SIG-M5 treated with dmso at 0.1 percent for 504 hours (cell line): ENCODE results near the gene NRXN2.
"Not testable (repeated sequence)": the region's sequence is repeated elsewhere in the genome, so short reads cannot be mapped to it uniquely, and the experiment has no call there.

ENCODE experiments used
- DNase-seq: peaks from one replicate; lab custom pipeline; 2025; ENCODE audit not compliant: unreplicated experiment; lab: John Stamatoyannopoulos, UW

Gene NRXN2

GRCh38 chr11:64705501-64705900 is 17.5 kb downstream of the NRXN2 start:
- no peak for DNase-seq

DNA sequence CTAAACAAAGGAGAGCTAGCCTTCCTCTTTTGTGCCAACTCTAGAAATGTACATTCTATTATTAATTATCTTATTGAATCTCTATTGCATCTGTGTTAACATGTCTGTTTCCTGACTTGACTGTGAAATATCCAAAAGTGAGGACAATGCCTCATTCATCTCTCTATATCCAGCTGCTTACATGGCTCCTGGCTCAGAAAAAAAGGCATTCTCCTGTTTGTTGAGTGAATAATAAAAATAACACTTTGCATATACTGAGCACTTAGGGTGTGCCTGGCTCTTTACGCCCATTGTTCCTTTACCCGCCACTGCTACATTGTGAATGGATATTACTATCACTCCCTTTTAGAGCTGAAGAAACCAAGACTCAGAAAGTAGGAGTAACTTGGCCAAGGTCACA is 19.9 kb downstream of the NRXN2 start:
- no peak for DNase-seq

- not testable (repeated sequence) for DNase-seq
Measured at GRCh38 chr11:64701956-64702355, 21.0 kb downstream of the NRXN2 start.

GRCh38 chr11:64698427-64698826 is 24.6 kb downstream of the NRXN2 start:
- DNase-seq = no peak

DNA sequence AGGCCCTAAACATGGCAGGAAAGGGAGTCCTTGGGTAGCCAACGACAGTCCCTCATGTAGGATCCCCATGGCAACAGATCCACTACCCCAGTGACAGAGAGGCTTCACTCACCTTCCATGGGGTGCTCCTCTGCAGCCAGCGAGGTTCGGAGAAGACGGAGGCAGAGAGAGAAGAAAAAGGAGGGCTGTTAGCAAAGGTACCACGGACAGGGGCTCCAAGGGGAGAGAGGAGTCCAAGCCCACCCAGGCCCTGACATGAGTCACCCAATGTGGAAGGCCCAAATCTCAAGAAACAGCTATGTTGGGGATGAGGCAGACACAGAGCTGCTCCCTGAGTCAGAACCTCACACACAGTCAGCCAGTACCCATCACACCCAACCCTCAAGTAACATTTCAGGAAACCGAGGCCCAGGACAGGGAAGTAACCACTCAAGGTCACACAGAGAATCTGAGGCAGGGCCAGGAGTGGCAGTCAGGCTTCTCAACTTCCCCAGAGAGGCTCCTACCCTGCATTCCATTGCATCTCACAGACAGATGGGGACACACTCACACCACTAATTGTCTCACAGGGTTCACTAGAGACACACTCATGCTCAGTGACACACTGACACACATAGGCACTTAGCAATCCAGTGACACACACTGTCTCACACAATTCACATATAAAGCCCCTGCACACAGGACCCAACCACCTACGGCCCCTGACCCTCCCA is 25.2 kb downstream of the NRXN2 start:
- DNase-seq = no peak

- DNase-seq = no peak
Measured at GRCh38 chr11:64696045-64696444, 27.0 kb downstream of the NRXN2 start.

DNA sequence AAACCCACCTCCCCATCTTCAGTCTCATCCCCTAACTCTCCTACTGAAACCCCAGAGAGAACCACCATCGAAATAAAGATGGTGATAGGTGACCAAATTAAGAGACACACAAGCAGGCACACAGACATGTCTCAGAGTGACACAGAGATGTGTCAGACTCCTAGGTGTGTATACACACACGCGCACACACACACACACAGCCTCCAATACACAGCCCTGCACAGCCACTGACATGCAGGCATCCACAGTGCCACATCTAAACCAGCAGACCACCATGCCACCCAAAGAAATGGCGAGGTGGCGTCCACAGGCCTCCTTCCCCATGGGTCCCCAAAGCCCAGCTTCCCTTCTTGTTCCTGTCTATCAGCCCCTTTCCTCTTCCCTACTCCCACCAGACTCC is 27.4 kb downstream of the NRXN2 start:
- no peak for DNase-seq

DNA sequence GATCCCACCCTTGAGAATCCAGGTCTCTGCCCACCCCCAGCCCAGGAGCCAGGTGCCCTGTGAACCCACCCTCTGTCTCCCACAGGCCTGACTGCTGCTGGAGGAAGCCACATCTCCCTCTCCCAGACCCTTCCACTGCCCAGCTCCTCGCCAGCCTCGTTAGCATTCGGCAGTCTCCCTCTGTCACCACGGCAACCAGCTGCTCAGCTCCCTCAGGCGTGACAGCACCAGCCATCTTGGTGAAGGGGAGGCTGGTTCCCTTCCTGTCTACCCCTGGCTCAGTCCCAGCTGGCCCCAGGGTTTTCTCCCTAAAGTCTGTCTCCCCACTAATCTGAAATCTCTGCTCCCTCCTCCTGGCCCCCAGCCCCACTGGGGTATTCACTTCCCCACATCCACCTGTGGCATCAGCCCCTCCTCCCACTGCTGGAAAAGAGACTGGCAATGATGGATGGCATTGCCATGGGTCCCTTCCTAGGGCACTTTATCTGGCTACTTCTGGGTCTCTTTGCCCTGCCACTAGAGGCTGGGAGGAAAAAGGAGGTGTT is 28.1 kb downstream of the NRXN2 start:
- DNase-seq = no peak

DNA sequence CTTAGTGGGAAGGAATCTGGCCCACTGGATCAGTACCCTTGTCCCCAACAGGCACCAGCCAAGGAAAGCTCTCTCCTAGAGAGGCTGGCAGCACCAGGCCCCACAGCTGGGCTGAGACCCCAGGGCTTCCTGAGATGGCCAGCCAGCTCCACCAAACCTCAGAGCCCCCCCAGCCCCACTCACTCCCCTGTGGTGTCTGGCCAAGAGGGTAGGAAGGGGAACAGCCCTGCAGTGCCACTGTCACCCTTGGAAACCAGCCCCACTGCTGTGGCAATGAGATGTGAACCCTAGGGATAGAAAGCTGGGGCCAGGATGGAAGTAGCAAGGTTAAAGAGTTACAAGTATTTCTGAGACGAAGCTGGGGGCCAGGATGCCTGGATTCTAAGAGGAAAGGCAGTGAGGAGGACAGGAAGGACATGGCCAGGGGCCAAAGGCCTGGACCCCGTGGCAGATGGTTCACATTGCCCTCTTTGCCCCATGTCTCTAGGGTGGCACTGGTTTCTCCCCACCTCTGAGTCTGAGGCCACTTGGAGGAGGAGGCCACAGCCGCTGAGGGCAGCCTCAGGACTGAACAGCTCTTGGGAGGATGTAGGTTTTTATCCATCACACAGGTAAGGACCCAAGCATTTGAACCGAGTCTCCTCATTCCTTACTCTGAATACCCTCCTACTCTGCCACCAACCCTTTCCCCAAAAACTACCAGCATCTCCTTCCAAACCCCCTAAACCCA is 28.8 kb downstream of the NRXN2 start:
- no peak for DNase-seq

- no peak for DNase-seq
Measured at GRCh38 chr11:64692764-64693331, 30.1 kb downstream of the NRXN2 start.

- DNase-seq = no peak
Measured at GRCh38 chr11:64691543-64691942, 31.5 kb downstream of the NRXN2 start.

GRCh38 chr11:64690235-64690634 is 32.8 kb downstream of the NRXN2 start:
- DNase-seq = no peak

DNA sequence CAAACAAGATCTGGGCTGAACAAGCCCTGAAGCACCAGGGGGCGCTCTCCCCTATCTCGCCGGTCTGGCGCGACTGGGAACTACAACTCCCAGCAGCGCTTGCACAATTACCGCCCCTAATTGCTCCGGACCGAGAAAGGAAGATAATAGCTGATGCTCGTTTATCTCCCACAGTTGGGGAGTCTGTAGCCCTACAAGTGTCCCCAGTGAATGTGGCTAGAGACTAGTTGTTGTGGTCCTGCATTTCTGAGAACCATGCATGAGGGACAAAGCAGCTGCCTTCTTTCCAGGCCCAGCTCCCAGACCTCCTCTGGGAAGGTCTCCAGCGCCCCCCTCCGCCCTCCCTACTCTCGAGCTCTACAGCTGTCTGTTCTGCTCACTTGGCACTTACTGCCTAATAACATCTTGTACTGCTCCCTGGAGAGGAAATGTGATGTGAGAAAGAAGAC is 34.4 kb downstream of the NRXN2 start:
- DNase-seq = peak; percentile 89

DNA sequence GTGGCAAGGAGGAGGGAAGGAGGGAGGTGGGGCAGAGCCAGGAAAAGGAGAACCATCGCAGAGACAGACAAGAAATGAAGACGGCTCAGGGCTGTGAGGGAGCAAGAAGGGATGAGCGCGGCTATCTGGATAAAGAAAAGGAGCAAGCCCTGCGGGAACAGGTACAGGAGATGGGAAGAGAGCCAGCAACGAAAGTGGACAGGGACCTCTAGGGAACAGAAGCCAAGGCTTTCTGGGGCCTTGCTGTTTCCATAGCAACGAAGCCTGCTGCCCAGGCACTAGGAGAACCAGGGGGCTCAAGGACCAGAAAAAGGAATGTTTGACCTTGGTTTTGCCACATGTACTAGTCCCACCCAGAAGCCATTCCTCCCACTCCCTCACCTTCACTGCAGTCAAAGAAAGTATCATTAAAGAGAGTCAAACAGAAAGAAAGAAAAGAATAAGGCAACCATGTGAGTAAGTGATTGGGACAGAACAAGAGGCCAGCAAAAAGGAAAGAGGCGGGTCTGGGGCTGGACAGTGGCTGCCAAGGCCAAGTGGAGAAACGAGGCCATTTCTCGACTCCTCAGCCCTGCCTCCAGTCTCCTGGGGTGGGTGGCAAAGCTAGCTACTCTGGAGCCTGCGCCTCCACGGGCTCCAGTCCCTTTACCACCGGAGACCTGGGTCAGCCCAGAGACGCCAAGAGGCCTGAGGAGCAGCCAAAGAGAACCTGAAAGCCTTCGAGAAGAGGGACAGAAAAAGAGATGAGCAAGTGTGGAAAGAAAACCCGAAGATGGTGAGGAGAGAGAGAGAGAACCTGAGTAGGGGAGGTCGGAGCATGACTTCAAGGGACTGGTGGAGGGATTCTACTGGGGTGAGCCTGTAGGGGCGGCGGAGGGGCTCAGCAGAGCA is 35.1 kb downstream of the NRXN2 start:
- no peak for DNase-seq

DNA sequence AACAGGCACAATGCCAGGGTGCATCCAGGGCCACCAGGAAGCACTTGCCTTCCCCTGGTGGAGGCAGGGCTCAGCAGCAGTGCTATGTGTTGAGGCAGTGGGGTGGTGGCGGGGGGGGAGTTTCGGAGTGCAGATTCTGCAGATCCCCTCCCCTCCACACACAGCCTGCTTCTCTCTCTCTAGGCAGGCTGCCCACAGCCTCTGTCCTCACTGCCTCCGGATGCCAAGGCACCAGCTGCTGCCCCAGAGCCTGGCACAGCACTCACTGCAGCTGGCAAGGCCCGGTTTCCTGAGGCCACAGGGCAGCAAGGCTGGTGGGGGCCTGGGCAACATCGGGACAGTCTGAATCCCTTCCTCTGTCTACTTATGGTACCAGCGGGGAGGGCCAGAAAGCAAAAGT is 35.8 kb downstream of the NRXN2 start:
- DNase-seq = no peak

DNA sequence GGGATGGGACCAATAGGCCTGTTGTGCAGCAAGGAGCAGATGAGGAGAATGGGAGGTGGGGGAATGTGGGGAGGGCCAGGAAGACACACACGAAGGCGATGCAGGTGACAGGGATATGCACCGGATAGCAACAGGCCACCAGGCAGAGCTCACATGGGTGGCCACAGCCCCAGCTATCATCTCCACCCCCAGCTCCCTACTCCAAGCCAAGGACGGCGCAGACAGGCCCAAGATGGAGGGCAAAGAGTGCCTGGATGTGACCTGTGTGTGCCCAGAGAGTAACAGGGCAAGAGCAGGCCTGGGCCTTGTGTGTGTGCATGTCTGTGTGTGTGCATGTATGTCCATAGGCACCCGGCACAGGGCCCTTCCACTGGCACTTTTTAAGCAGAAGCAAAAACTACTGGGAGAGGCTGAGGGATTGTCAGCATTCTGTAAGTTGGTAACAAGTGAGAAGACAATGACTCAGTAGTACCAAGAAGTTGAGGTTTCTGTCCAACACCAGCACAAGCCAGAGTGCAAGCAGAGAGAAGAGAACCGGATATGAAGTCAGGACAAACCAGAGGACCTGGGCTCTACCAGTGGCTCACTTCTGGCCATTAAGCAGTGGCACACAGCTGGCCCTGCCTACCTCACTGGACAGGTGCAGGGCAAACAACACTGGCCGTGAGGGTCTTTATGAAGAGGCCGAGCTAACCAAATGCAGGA is 36.4 kb downstream of the NRXN2 start:
- no peak for DNase-seq

GRCh38 chr11:64685536-64685935 is 37.5 kb downstream of the NRXN2 start:
- DNase-seq = no peak

DNA sequence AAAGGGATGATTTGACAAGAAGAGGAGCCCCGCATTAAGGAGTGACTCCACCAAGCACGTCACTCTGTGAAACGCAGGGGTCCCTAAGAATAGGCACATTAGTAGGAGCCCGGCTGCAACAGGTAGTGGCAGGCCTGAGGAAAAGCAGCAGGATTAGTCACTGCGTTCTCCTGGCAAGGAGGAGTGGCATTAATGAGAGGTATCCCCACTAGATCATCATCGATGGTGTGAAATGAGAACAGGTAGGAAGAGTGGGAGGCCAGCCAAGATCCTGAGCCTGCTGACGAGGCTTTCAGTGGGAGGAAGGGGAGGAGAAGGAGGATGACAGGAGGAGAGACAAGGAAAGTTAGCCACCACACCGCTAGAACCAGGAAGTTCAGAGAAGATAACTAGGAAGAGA is 38.6 kb downstream of the NRXN2 start:
- no peak for DNase-seq

GRCh38 chr11:64681171-64681570 is 41.8 kb downstream of the NRXN2 start:
- no peak for DNase-seq

DNA sequence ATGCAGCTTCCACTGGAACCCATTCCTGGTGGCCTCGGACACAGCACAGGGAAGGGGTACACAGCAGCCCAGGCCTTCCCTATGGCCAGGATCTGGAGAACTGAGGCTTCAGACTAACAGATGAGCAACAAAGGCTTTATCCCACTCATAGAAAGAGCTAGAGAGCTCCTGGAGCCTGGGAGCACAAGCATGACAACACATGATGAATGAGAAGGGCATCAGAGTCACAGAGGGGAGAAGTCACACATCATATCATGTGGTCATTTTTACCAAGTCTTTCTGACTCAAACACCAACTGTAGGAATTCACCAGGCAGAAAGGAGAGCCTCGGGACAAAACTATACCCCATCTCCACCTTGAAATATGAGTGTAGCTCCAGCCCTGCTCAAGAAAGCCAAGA is 43.2 kb downstream of the NRXN2 start:
- no peak for DNase-seq
